Measurements from ENCODE around the gene EPHX1.
A peak's percentile ranks its signal among the peaks of the same experiment; 100 is the strongest.
"Not testable (repeated sequence)": the region's sequence is repeated elsewhere in the genome, so short reads cannot be mapped to it uniquely, and the experiment has no call there.

Gene EPHX1

GRCh38 chr1:225809842-225810578 is at the start of gene EPHX1:
TSS of gene EPHX1 (plus strand) at chr1:225810124. CDS start at chr1:225828730, 18,606 bp downstream.
- Histone ChIP-seq H3K27ac (ENCODE audit: low read length) (peak within 1 kb of the TSS; percentile 23), H3K4me1 (ENCODE audit: control insufficient read depth in 1 of 2, insufficient read depth in 2 of 2, low read length in 2 of 2) (peaks cover 24 to 38% of the 10 kb centered on the region in 2 donors), H3K36me3 (ENCODE audit: control insufficient read depth in 1 of 2, insufficient read depth in 2 of 2, low read length in 2 of 2) (no peaks in the 10 kb centered on the region), H3K4me3 (ENCODE audit: low read depth in 1 of 2, low read length in 2 of 2) (peak within 1 kb of the TSS; percentile 69 to 72), H3K9me3 (ENCODE audit: control insufficient read depth in 1 of 2, low read length in 2 of 2) (no peaks in the 10 kb centered on the region), H3K27me3 (ENCODE audit: low read depth, low read length) (no peaks in the 10 kb centered on the region)

- H3K4me3 ChIP-seq (ENCODE audit: low read depth in 1 of 2, low read length in 2 of 2), result no peak overlapping the region
- H3K9me3 ChIP-seq (ENCODE audit: control insufficient read depth in 1 of 2, low read length in 2 of 2), result no peaks in the 10 kb centered on the region
- H3K27me3 ChIP-seq (ENCODE audit: low read depth, low read length), result no peaks in the 10 kb centered on the region
- H3K4me1 ChIP-seq (ENCODE audit: control insufficient read depth in 1 of 2, insufficient read depth in 2 of 2, low read length in 2 of 2), result peaks cover 7 to 28% of the 10 kb centered on the region in 2 donors
- H3K36me3 ChIP-seq (ENCODE audit: control insufficient read depth in 1 of 2, insufficient read depth in 2 of 2, low read length in 2 of 2), result no peaks in the 10 kb centered on the region
- H3K27ac ChIP-seq (ENCODE audit: low read length), result no peak overlapping the region
Measured at GRCh38 chr1:225760531-225760930, 49.4 kb upstream of the EPHX1 start.

- H3K27ac ChIP-seq (ENCODE audit: low read length); H3K36me3 ChIP-seq (ENCODE audit: control insufficient read depth in 1 of 2, insufficient read depth in 2 of 2, low read length in 2 of 2); H3K9me3 ChIP-seq (ENCODE audit: control insufficient read depth in 1 of 2, low read length in 2 of 2); H3K27me3 ChIP-seq (ENCODE audit: low read depth, low read length); H3K4me3 ChIP-seq (ENCODE audit: low read depth in 1 of 2, low read length in 2 of 2): not testable (repeated sequence)
- peaks cover 7 to 22% of the 10 kb centered on the region in 2 donors for H3K4me1 ChIP-seq (ENCODE audit: control insufficient read depth in 1 of 2, insufficient read depth in 2 of 2, low read length in 2 of 2)
Measured at GRCh38 chr1:225761395-225761794, 48.5 kb upstream of the EPHX1 start.

- Histone ChIP-seq H3K27ac (ENCODE audit: low read length) (peak overlapping the region; percentile 1), H3K4me1 (ENCODE audit: control insufficient read depth in 1 of 2, insufficient read depth in 2 of 2, low read length in 2 of 2) (peaks cover 7 to 25% of the 10 kb centered on the region in 2 donors), H3K4me3 (ENCODE audit: low read depth in 1 of 2, low read length in 2 of 2) (no peak overlapping the region), H3K36me3 (ENCODE audit: control insufficient read depth in 1 of 2, insufficient read depth in 2 of 2, low read length in 2 of 2) (no peaks in the 10 kb centered on the region), H3K9me3 (ENCODE audit: control insufficient read depth in 1 of 2, low read length in 2 of 2) (no peaks in the 10 kb centered on the region), H3K27me3 (ENCODE audit: low read depth, low read length) (no peaks in the 10 kb centered on the region)
Measured at GRCh38 chr1:225762002-225762441, 47.9 kb upstream of the EPHX1 start.

GRCh38 chr1:225762444-225762843 is 47.5 kb upstream of the EPHX1 start:
- H3K27me3 ChIP-seq (ENCODE audit: low read depth, low read length), result no peaks in the 10 kb centered on the region
- H3K9me3 ChIP-seq (ENCODE audit: control insufficient read depth in 1 of 2, low read length in 2 of 2), result no peaks in the 10 kb centered on the region
- H3K4me1 ChIP-seq (ENCODE audit: control insufficient read depth in 1 of 2, insufficient read depth in 2 of 2, low read length in 2 of 2), result peaks cover 11 to 29% of the 10 kb centered on the region in 2 donors
- H3K36me3 ChIP-seq (ENCODE audit: control insufficient read depth in 1 of 2, insufficient read depth in 2 of 2, low read length in 2 of 2), result no peaks in the 10 kb centered on the region
- peak overlapping the region; percentile 1 for H3K27ac ChIP-seq (ENCODE audit: low read length)
- H3K4me3 ChIP-seq (ENCODE audit: low read depth in 1 of 2, low read length in 2 of 2), result no peak overlapping the region

GRCh38 chr1:225763716-225764548 is 46.0 kb upstream of the EPHX1 start:
- Histone ChIP-seq H3K27me3 (ENCODE audit: low read depth, low read length) (no peaks in the 10 kb centered on the region), H3K4me3 (ENCODE audit: low read depth in 1 of 2, low read length in 2 of 2) (no peak overlapping the region), H3K9me3 (ENCODE audit: control insufficient read depth in 1 of 2, low read length in 2 of 2) (no peaks in the 10 kb centered on the region), H3K36me3 (ENCODE audit: control insufficient read depth in 1 of 2, insufficient read depth in 2 of 2, low read length in 2 of 2) (no peaks in the 10 kb centered on the region), H3K27ac (ENCODE audit: low read length) (peak overlapping the region; percentile 41), H3K4me1 (ENCODE audit: control insufficient read depth in 1 of 2, insufficient read depth in 2 of 2, low read length in 2 of 2) (peaks cover 16 to 39% of the 10 kb centered on the region in 2 donors)

- Histone ChIP-seq H3K4me3 (ENCODE audit: low read depth in 1 of 2, low read length in 2 of 2) (no peak overlapping the region), H3K9me3 (ENCODE audit: control insufficient read depth in 1 of 2, low read length in 2 of 2) (no peaks in the 10 kb centered on the region), H3K4me1 (ENCODE audit: control insufficient read depth in 1 of 2, insufficient read depth in 2 of 2, low read length in 2 of 2) (peaks cover 16 to 39% of the 10 kb centered on the region in 2 donors), H3K27me3 (ENCODE audit: low read depth, low read length) (no peaks in the 10 kb centered on the region), H3K36me3 (ENCODE audit: control insufficient read depth in 1 of 2, insufficient read depth in 2 of 2, low read length in 2 of 2) (no peaks in the 10 kb centered on the region), H3K27ac (ENCODE audit: low read length) (no peak overlapping the region)
Measured at GRCh38 chr1:225765982-225766674, 43.8 kb upstream of the EPHX1 start.

- Histone ChIP-seq H3K4me3 (ENCODE audit: low read depth in 1 of 2, low read length in 2 of 2) (no peak overlapping the region), H3K9me3 (ENCODE audit: control insufficient read depth in 1 of 2, low read length in 2 of 2) (no peaks in the 10 kb centered on the region), H3K4me1 (ENCODE audit: control insufficient read depth in 1 of 2, insufficient read depth in 2 of 2, low read length in 2 of 2) (peaks cover 20 to 42% of the 10 kb centered on the region in 2 donors)
Measured at GRCh38 chr1:225766967-225767633, 42.8 kb upstream of the EPHX1 start.

GRCh38 chr1:225767634-225768540 is 42.0 kb upstream of the EPHX1 start:
- Histone ChIP-seq H3K27me3 (ENCODE audit: low read depth, low read length) (no peaks in the 10 kb centered on the region), H3K9me3 (ENCODE audit: control insufficient read depth in 1 of 2, low read length in 2 of 2) (no peaks in the 10 kb centered on the region), H3K36me3 (ENCODE audit: control insufficient read depth in 1 of 2, insufficient read depth in 2 of 2, low read length in 2 of 2) (no peaks in the 10 kb centered on the region), H3K27ac (ENCODE audit: low read length) (peak overlapping the region; percentile 28), H3K4me1 (ENCODE audit: control insufficient read depth in 1 of 2, insufficient read depth in 2 of 2, low read length in 2 of 2) (peaks cover 24 to 40% of the 10 kb centered on the region in 2 donors), H3K4me3 (ENCODE audit: low read depth in 1 of 2, low read length in 2 of 2) (no peak overlapping the region)

More at GRCh38 chr1:225766967-225767633, 42.8 kb upstream of the EPHX1 start:
- Histone ChIP-seq H3K27ac (ENCODE audit: low read length) (peak overlapping the region; percentile 28), H3K36me3 (ENCODE audit: control insufficient read depth in 1 of 2, insufficient read depth in 2 of 2, low read length in 2 of 2) (no peaks in the 10 kb centered on the region), H3K27me3 (ENCODE audit: low read depth, low read length) (no peaks in the 10 kb centered on the region)

Measured in muscle layer of duodenum (tissue), 2 donors.